NCI-H1105 treated with DMSO at 0.1 percent for 48 hours (cell line): ENCODE results near the gene WDR18.

Experiments used
- DNase-seq: peaks from one replicate; lab custom pipeline; 2025; lab: John Stamatoyannopoulos, UW

The WDR18 gene, protein sequence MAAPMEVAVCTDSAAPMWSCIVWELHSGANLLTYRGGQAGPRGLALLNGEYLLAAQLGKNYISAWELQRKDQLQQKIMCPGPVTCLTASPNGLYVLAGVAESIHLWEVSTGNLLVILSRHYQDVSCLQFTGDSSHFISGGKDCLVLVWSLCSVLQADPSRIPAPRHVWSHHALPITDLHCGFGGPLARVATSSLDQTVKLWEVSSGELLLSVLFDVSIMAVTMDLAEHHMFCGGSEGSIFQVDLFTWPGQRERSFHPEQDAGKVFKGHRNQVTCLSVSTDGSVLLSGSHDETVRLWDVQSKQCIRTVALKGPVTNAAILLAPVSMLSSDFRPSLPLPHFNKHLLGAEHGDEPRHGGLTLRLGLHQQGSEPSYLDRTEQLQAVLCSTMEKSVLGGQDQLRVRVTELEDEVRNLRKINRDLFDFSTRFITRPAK

DNA sequence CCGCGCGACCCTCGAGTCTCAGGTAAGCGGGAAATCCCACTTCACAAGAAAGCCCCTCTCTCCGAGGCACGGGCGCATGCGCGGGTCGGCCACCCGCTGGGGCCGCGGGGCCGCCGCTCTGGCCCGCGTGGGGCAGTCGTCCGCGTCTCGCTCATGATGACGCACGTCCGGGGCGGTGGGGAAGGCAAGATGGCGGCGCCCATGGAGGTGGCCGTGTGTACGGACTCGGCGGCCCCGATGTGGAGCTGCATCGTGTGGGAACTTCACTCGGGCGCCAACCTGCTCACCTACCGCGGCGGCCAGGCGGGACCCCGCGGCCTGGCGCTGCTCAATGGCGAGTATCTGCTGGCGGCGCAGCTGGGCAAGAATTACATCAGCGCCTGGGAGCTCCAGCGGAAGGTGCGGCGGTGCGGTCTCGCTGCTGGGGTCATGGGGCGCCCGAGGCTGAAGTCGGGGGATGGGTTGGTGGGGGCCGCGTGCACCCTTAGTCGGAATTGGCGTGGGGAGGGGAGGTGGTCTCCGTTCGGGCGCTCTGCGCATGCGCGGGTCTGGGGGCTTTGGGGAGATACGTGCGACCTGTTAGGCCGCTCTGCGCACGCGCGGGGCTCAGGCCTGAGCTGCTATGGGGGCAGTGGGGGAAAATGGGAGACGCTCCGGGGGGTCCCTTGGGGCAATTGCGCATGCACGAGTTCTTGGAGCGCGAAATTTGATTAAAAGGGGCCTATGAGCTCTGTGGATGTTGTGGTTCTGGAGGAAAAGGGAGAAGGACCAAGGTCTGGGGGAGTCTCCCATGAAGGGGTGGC, at the start of gene WDR18:
Gene WDR18, plus strand, starts transcription at position 181 of the 803 bp plus-strand sequence. Its CDS starts 9 bp downstream, at position 190.
- peak; percentile 81 for DNase-seq

- no peak for DNase-seq
Measured at GRCh38 chr19:934865-935479, 49.2 kb upstream of the WDR18 start.

- DNase-seq, result no peak
Measured at GRCh38 chr19:936175-936546, 48.0 kb upstream of the WDR18 start.

DNA sequence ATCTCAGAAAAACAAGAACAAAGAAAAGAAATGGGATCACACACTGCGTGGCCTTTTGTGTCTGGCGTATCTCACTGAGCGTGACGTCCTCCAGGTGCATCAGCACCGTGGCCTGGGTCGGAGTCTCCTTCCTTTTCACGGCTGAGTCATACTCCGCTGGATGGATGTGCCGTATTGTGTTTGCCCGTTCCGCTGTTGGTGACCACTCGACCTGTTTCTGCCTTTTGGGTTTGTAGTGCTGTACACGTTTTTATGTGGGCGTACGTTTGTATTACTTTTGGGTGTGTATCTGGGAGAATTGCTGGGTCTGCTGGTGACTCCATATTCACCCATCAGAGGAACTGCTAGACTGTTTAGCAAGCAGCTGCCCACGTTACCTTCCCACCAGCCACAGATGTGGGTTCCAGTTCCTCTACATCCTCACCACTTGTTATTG, 46.9 kb upstream of the WDR18 start:
- no peak for DNase-seq

DNA sequence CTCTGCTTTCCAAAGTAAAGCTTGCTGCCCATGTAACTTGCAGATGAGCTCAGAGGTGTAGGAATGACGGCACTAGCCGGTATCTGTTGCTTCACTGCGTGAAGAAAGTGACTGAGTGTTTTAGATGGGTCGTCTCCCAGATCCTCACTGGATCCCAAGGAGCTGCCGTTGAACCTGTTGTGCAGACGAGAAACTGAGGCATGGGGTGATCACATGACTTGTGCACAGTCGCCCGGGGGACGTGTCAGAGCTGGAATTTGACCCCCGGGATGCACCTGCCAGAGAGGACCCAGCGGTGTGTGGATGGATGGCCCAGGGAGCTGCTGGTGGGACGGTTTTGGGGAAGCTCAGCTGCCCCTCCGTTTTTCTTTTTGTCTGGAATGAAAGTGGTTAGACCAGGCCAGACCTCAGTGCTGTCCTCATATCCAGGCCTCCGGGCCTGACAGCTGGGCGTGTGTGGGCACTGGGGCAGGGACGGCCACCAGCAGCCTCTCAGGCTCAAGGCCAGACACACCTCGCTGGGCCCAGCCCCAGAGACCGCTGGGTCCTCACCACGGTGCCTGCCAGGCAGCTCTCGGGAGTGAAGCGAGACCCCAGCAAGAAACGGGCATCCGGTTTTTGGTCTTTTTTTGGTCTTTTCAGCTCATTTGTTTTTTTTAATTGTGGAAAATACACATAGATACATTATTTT, 45.8 kb upstream of the WDR18 start:
- DNase-seq, result no peak

DNA sequence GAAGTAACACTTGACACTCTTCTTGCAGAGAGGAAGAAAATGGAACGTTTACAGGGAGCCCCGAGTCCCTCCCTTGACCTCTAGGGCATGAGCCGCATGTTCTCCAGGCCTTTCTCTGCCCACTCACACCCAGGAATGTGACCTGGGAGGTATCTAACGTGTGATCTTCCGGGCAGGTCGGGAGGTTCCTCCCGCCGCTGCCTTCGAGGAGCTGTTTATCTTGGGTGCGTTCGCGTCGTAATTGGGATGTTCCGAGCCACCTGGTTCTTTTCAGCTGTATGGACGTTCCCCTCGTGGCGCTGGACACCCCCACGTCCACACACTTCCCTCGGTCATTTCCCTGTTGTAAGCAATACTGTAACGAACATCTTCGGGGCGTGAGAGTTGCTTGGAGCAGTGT, 44.7 kb upstream of the WDR18 start:
- DNase-seq, result no peak

DNA sequence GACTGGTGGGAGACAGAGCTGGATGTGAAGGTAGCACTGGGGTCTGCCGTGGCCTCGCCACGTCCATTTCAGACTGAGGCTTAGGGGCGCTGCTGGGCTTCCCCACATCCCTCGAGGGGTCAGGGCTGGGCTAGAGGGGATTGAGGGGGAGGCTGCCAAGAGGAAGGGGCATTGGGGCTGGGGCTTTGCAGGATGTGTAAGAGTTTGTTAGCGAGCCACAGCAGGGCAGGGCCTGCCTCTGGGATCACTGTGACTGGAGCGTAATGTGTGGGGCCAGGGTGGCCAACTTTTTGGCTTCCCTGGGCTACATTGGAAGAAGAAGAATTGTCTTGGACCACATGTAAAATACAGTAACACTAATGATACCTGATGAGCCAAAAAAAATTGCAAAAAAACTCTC, 44.2 kb upstream of the WDR18 start:
- no peak for DNase-seq

DNA sequence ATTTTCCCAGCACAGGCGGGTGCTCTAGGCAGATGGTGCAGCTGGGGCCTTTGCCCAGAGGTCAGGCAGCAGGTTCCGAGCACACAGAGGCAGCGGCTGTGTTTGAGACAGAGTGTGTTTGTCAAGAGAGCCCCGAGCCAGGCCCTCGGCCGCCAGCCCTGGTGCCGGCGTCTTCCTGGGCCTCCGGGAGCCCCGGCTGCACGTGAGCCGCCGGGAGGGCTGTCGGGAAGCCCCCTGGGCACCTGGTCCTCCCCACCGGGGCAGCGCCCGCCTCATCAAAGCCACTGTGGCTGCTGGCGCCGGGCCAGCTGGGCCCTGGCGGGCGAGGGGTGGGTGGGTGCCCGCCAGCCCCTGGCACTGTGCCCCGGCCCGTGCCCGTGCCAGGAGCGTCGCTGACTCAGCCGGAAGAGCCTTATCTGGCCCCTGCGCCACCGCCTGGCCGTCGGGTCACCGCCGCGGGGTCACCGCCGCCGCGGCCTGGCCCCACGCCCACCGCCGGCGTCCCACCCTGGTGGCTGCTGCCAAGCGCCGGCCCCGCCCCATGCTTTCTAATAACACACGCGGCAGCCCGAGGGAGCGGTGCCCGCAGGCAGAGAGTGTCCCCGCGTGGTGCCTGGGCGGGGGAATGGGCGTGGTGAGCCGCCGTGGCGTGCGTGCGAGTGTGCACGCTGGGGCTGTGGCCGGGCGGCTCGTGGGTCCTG, 43.4 kb upstream of the WDR18 start:
- DNase-seq, result peak; percentile 89

- no peak for DNase-seq
Measured at GRCh38 chr19:941292-942132, 42.6 kb upstream of the WDR18 start.

- no peak for DNase-seq
Measured at GRCh38 chr19:942133-942645, 42.0 kb upstream of the WDR18 start.

- no peak for DNase-seq
Measured at GRCh38 chr19:943551-944170, 40.5 kb upstream of the WDR18 start.

GRCh38 chr19:944171-944567, 40.0 kb upstream of the WDR18 start:
- DNase-seq, result no peak

DNA sequence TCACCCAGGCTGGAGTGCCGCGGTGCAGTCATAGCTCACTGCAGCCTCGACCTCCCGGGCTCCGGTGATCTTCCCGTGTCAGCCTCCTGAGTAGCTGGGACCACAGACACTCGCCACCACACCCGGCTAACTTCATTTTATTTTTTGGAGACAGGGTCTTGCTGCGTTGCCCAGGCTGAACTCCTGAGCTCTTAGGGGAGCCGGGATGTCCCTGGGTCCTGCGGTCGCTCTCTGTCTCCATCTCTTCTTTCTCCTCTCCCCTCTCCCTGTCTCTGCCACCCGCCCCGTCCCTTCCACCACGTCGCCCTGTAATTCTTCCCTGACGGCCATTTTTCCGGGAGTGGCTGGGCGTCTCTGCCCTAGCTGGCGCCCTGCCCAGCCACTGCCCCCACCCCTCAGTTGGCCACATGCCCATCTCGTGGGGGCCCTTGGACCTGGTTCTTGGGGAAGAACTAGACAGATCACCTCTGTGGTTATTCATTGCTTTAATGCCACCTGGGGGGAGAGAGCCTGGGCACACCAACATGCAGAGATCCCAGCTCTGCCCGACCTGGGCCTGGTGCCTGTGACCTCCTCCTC, 39.4 kb upstream of the WDR18 start:
- peak; percentile 36 for DNase-seq

DNA sequence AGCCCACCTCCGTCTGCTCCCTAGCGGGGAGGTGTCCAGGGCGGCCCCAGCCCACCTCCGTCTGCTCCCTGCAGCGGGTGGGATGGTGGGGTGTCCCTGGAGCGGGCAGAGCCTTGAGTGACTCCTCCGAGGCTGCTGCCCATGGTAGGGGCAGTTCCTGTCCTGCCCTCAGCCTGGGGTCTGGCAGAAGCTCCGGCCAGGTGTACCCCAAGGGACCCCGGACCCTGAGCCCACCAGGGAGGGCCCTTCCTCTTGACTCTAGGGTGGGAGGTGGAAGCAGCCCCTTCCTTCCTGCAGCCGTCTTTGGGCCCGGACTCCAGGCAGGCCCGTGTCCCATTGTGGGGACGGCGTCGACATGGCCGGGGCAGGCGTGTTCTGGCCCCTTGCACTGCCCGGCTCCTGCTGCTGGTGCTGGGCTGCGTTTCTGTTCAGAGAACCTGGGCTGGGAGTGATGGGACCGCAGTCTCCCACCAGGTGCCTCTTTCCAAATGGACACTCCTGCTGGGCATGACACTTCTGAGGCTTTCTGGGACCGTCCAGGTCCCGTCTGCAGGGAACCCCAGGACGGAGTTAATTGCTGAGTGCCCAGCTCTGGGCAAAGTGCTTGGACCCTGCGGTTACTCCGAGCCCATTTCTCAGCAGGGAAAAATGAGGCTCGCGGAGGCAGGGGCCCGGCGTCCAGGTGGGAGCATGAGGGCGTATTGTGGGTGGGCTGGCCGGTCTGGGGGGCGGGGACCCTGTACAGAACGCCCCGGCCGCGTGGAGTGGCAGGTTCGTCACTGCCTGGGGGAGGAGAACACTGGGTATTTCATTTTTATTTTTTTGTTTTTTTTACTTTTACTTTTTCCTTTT, 38.5 kb upstream of the WDR18 start:
- no peak for DNase-seq

DNA sequence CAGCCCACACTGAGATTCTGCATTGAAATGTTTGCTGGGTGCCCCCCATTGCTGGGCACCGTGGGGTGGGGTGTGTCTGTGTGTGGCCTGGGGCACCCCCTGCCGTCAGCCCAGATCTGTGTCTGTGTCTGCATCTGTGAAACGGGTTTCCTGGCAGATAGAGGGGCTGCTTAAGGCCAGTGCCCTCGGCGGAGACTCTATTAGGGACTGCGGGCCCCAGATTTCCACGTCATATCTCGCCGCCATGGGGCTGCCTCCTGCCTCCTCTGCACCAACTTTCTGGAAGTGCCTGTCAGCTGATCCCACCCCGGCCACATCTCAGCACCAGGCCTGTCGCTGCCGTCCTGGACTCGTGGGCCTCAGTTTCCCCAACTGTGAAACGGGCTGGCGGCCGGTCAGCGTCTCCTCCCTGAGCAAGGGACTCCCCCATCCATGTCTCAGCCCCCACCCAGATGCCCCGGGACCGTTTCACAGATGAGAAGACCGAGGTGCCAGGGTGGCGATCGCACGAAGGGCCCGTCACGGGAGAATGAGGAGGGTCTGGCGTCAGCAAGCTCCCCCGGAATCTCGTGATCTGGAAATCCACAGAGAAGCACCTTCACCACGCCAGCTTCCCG, 36.9 kb upstream of the WDR18 start:
- no peak for DNase-seq

GRCh38 chr19:947707-948539, 36.2 kb upstream of the WDR18 start:
- DNase-seq, result no peak

DNA sequence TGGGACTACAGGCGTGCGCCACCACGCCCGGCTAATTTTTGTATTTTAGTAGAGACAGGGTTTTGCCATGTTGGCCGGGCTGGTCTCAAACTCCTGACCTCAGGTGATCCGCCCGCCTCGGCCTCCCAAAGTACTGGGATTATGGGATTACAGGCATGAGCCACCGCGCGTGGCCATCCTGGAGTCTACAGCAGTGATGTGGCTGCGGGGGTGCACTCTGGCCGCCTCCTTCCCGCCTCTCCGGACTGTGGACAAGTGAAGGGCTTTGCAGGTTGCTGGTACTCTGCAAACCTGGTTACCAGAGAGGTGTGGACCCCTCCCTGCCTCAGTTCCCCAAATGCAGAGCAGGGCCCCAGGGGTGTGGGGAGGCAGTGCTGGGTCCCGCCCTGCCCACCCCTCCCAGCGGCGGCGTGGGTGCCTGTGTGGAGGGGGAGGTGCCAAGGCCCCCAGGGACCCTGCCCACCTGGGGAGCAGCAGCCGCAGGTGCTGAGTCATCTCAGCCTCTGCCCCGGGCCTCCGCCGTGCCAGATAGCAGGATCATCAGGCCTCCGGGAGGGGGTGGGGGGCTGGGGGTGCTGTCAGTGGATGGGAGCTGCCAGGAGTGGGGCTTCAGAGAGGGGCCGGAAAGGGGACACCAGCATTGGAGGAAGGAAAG, 35.2 kb upstream of the WDR18 start:
- DNase-seq, result no peak
